GM06990 (cell line): ENCODE data around the gene CD81.

Source experiments
- DNase-seq: peaks from one replicate; pipeline ENCODE4 v3.0.0-alpha.2; 2011; ENCODE audit not compliant: insufficient read length; ENCODE audit errors: extremely low read depth
- H3K27me3 ChIP-seq: replicated peaks from 2 replicates; pipeline ENCODE4 v1.6.0; 2011; ENCODE audit warnings: low read length; ENCODE audit not compliant: control insufficient read depth, insufficient read depth
- H3K36me3 ChIP-seq: 2 replicates; pipeline ENCODE4 v1.5.1; 2011; ENCODE audit warnings: low read length; ENCODE audit not compliant: control insufficient read depth, insufficient read depth
- H3K4me3 ChIP-seq: replicated peaks from 2 replicates; pipeline ENCODE4 v1.5.1; 2011; ENCODE audit warnings: low read depth, mild to moderate bottlenecking, control low read depth, low read length
- TF ChIP-seq, protein P1 (sequence below): IDR thresholded peaks from 2 replicates; pipeline ENCODE4 v1.5.1; 2011; ENCODE audit warnings: low read length, control low read depth, mild to moderate bottlenecking, inconsistent platforms; ENCODE audit not compliant: insufficient read depth, poor library complexity, severe bottlenecking

The CD81 gene

DNA sequence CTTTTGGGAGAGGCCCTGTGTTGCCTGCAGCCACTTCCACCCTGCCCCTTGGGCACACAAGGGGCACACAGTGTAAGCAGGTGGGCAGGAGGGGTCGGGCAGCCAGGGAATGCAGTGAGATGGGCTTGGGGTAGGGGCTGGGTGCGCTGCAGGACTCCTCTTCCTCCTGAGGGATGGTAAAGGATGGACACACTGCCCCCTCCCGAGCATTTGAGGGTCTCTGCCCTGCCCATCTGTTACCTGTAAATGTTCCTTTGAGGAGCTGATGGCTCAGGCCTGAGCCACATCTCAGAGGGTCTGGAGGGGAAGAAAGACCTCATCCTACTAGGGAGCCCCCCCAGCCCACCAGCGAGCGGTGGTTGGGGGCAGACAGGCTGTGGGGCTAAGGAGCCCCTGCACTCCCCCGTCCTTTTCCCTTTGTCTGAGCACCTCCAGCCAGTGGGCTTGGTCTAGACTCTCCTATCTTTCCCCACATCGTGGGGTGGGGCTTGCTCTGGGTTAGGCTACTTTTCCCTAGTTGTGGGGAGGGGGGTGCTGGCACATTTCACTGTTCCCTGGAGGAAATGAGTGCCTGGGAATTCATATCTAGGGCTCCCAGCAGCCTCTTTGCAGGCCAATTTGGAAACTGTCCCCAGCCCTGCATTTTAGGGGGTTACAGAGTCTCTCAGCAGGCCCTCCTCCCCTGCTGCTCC lies 21.7 kb downstream of the CD81 start:
- TF ChIP-seq, protein P1, sequence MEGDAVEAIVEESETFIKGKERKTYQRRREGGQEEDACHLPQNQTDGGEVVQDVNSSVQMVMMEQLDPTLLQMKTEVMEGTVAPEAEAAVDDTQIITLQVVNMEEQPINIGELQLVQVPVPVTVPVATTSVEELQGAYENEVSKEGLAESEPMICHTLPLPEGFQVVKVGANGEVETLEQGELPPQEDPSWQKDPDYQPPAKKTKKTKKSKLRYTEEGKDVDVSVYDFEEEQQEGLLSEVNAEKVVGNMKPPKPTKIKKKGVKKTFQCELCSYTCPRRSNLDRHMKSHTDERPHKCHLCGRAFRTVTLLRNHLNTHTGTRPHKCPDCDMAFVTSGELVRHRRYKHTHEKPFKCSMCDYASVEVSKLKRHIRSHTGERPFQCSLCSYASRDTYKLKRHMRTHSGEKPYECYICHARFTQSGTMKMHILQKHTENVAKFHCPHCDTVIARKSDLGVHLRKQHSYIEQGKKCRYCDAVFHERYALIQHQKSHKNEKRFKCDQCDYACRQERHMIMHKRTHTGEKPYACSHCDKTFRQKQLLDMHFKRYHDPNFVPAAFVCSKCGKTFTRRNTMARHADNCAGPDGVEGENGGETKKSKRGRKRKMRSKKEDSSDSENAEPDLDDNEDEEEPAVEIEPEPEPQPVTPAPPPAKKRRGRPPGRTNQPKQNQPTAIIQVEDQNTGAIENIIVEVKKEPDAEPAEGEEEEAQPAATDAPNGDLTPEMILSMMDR: no peak
- Histone ChIP-seq H3K4me3 (peak overlapping the region; percentile 85), H3K27me3 (no peaks in the 10 kb centered on the region), H3K36me3 (peaks cover 28% of the 10 kb centered on the region)
- no peak for DNase-seq

DNA sequence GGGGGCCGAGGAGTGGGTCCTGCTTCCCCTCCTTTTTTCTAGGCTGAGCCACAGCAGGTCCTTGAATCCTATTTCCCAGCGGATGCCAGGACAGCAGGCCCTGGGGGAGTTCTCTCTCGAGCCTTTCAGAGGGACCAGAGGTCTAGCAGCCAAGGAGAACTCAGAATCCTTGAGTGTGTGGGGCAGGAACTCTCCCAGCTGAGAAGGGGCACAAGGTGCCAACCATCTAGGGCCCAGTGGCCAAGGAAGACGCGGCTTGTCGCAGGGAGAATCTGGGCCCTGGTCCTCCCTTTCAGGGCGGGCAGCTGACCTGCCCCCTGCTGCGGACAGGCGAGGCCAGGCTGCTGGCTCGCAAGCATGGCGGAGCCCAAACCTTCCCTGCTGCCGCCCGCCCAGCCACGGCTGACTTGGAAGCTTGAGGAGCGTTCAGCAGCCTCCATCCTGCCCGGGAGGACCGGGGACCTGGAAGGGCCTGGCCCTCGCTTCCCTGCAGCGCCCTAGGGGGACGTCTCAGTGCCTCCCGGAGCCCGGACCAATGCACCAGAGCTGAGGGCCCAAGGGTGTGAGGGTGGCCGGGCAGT lies 22.5 kb downstream of the CD81 start:
- peak overlapping the region; percentile 85 for H3K4me3 ChIP-seq
- DNase-seq: no peak
- no peaks in the 10 kb centered on the region for H3K27me3 ChIP-seq
- H3K36me3 ChIP-seq: peaks cover 30% of the 10 kb centered on the region
- TF ChIP-seq, protein P1: no peak

- Histone ChIP-seq H3K36me3 (peaks cover 27% of the 10 kb centered on the region), H3K4me3 (peak within 1 kb of the TSS; percentile 98), H3K27me3 (no peaks in the 10 kb centered on the region)
- peak; percentile 100 for DNase-seq
- TF ChIP-seq, protein P1: peak; percentile 98
Measured at GRCh38 chr11:2400069-2400761, 23.1 kb downstream of the CD81 start, which contains the start of gene TSSC4. TSSC4 (plus strand) TSS chr11:2400750; CDS start chr11:2402634, 1,884 bp downstream.

GRCh38 chr11:2400762-2401435 lies 23.8 kb downstream of the CD81 start:
- Histone ChIP-seq H3K36me3 (peaks cover 21% of the 10 kb centered on the region), H3K27me3 (no peaks in the 10 kb centered on the region), H3K4me3 (peak overlapping the region; percentile 98)
- TF ChIP-seq, protein P1: no peak
- no peak for DNase-seq

DNA sequence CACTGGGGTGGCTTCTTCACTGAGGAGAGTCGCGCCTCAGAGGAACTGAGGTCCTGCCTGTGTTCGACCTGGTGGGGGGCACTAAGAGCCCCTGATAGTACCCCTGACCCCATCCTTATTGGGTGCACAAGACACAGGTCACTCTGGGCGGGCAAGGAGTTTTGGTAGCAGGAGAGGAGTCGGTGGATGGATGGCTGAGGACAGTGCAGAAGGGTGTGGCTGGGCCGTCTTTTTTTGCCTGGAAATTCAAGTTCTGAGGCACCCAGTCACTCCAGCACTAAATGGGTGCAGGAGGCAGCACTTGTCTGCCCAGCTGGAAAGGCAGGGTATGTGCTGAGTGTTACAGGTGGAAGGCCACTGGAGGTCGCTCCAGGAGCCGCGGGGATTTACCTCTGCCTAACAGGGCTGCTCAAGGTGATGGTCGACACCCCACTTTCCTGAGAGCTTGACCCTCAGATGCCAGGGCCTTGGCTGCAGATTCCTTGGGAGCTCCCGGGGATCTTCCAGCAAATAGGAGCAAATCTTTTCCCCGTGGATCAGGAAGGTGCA lies 24.4 kb downstream of the CD81 start:
- peak overlapping the region; percentile 98 for H3K4me3 ChIP-seq
- peaks cover 19% of the 10 kb centered on the region for H3K36me3 ChIP-seq
- no peaks in the 10 kb centered on the region for H3K27me3 ChIP-seq
- TF ChIP-seq, protein P1: peak; percentile 20
- no peak for DNase-seq
